Prostate gland (tissue), 2 donors: ENCODE data around the gene CDC14B. TPM values are rescaled to one million over a fixed set of nuclear protein-coding genes. Genes with fewer than 3 reads are reported as not detected.

ENCODE experiments used
- DNase-seq: peaks from one replicate; pipeline ENCODE4 v3.0.0-alpha.2; 2019; ENCODE audit warnings: low spot score
- H3K27ac ChIP-seq, 2 donors: fragments of 200-600 bp; sonication (generic); 2 replicates each; pipeline ENCODE4 v1.5.1; 2017 to 2019
- H3K27me3 ChIP-seq: fragments of 200-600 bp; sonication (generic); replicated peaks from 2 replicates; pipeline ENCODE4 v1.5.1; 2019; ENCODE audit not compliant: insufficient read depth
- H3K36me3 ChIP-seq, 2 donors: fragments of 200-600 bp; sonication (generic); 1 replicate in 1 of 2; 2 replicates in 1 of 2; pipeline versions ENCODE4 v1.5.1 to v1.8.1; 2017 to 2019
- H3K4me1 ChIP-seq: fragments of 200-600 bp; sonication (generic); replicated peaks from 2 replicates; pipeline ENCODE4 v1.5.1; 2019
- H3K4me3 ChIP-seq, 2 donors: fragments of 200-600 bp; sonication (generic); 2 replicates each; pipeline ENCODE4 v1.5.1; 2017 to 2019
- H3K9me3 ChIP-seq: fragments of 200-600 bp; sonication (generic); 2 replicates; pipeline ENCODE4 v1.5.1; 2017
- POLR2A ChIP-seq: fragments of 450-650 bp; IDR thresholded peaks from one replicate; pipeline ENCODE4 v1.6.1; 2016; ENCODE audit warnings: antibody characterized with exemption, mild to moderate bottlenecking
- POLR2AphosphoS5 ChIP-seq: sonication (generic); formaldehyde crosslinking; IDR thresholded peaks from one replicate; pipeline ENCODE4 v1.6.1; 2017; ENCODE audit warnings: antibody characterized with exemption
- WGBS: methylation state at CpG from one replicate; pipeline ENCODE4 v1.1.5; 2018; 5-methylcytosine and 5-hydroxymethylcytosine counted together
- intact Hi-C: fragments of 100-400 bp; cut with DNase I; formaldehyde crosslinking; loops from one replicate; pipeline ENCODE4 v1.14.2; 2022
- total RNA-seq, 2 donors: library from RNA; depleted of rRNA; stranded (reverse); fragments of >200 nt; gene quantifications; one replicate each; pipeline ENCODE4 v1.1.0, GENCODE V29; 2016
- TF ChIP-seq, protein P1 (sequence below), 4 experiments: fragments of 200-600 bp in 2 of 4; fragments of 450-650 bp in 2 of 4; sonication (generic) in 2 of 4; IDR thresholded peaks; 1 replicate in 3 of 4; 2 replicates in 1 of 4; pipeline ENCODE4 v1.5.1; 2016 to 2019; ENCODE audit warnings: antibody characterized with exemption in 4 of 4, mild to moderate bottlenecking in 2 of 4, moderate library complexity in 2 of 4

CDC14B gene
- total RNA-seq, 2 donors from 2014 or later = 27.0 to 34.7 TPM

DNA sequence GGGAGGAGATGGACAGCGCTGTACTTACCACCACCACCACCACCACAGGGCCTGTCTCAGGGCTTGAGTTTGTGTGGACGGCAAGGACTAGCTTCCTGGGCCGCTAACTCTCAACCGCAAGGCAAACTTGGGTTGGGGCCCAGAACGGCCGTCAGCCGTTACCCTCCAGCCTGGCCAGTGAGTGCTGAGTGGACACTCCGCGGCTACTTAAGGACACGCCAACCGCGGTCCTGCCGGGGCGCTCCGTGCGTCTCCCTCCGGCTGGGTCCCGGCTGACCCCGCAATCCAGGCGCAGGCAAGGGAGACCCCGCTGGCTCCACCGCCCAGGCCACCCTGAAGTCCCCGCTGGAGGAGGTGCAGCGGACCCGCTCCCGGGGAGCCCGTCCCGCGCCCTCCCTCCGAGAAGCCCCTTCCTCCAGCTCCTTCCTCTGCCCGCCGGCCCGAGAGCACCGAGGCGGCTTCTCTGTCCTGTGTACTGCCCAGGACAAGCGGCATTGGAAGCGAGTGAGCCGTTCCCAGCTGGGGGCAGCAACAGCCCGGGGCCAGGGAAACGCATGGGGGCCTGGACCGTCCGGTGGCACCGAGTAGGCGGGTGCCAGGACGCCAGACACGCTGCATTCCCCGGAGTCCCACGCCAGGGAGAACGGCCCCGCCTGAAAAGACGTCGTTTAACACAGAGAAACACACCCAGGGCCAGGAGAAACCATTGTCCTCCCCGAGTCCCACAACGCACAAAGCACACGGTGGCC is 123.1 kb downstream of the CDC14B start:
- no peak for DNase-seq
- Histone ChIP-seq H3K9me3 (no peaks in the 10 kb centered on the region), H3K27me3 (no peaks in the 10 kb centered on the region), H3K4me3 (no peak overlapping the region), H3K27ac (no peak overlapping the region), H3K4me1 (no peaks in the 10 kb centered on the region), H3K36me3 (no peaks in the 10 kb centered on the region)
- WGBS = 95% methylated on average over 53 of the region's 55 CpGs
- intact Hi-C loops = no loop called here
- TF ChIP-seq POLR2A = no peak
- TF ChIP-seq, protein P1, sequence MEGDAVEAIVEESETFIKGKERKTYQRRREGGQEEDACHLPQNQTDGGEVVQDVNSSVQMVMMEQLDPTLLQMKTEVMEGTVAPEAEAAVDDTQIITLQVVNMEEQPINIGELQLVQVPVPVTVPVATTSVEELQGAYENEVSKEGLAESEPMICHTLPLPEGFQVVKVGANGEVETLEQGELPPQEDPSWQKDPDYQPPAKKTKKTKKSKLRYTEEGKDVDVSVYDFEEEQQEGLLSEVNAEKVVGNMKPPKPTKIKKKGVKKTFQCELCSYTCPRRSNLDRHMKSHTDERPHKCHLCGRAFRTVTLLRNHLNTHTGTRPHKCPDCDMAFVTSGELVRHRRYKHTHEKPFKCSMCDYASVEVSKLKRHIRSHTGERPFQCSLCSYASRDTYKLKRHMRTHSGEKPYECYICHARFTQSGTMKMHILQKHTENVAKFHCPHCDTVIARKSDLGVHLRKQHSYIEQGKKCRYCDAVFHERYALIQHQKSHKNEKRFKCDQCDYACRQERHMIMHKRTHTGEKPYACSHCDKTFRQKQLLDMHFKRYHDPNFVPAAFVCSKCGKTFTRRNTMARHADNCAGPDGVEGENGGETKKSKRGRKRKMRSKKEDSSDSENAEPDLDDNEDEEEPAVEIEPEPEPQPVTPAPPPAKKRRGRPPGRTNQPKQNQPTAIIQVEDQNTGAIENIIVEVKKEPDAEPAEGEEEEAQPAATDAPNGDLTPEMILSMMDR (IDR thresholded peaks at IDR 0.05) = no peak
- no peak for TF ChIP-seq POLR2AphosphoS5

DNA sequence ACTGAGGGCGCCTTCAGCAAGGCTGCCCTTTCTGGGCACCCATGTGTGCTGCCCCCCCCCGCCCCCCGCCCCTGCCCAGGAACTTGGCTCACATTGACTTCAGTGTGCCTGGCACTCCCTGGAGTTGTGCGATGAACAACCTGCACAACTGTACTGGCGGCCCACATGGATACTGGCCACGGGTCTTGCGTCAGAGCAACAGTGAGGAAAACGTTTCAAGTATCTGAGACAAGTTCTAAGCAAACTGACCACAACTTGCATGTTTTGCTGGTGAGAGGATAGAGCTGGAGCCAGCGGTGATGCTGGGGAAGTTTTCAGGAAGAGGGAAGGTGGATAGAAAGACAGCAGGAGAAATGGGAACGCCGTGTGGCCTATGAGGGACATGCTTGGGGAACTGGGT is 124.3 kb downstream of the CDC14B start:
- TF ChIP-seq, protein P1 (IDR thresholded peaks at IDR 0.05) = no peak
- TF ChIP-seq POLR2AphosphoS5 (no peak), POLR2A (no peak)
- Histone ChIP-seq H3K4me3 (no peak overlapping the region), H3K36me3 (peaks cover 0 to under 1% of the 10 kb centered on the region in 2 donors), H3K27me3 (no peaks in the 10 kb centered on the region), H3K27ac (no peak overlapping the region), H3K9me3 (no peaks in the 10 kb centered on the region), H3K4me1 (no peaks in the 10 kb centered on the region)
- intact Hi-C loops = no loop called here
- 86% methylated on average over 10 of the region's 11 CpGs for WGBS
- DNase-seq = no peak

DNA sequence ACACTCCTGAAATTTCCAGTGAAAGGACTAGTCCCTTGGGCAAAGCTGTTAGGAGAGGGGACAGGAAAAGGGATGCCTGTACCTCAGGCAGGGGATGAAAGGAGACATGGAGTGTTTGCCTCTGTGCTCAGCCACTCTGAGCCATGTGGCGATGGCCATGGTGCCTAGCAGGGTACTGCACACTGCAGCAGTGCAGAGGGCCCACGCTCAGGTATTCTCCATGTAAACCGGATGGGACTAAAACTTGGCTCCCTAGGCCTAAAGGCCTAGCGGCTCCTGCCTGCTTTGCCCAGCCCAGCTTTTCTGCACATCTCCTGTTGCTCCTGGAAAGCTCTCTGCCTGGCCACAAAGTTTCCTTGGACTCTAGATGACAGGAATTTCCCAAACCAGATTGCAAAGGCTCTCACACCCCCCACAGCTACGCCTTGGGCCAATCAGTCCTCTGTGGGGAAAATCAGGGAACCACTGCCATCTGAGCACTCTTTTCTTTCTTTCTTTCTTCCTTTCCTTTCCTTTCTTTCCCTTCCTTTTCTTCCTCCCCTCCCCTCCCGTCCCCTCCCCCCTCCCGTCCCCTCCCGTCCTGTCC is 125.3 kb downstream of the CDC14B start:
- Histone ChIP-seq H3K4me1 (no peaks in the 10 kb centered on the region), H3K27me3 (no peaks in the 10 kb centered on the region), H3K27ac (no peak overlapping the region), H3K4me3 (no peak overlapping the region), H3K9me3 (no peaks in the 10 kb centered on the region), H3K36me3 (peaks cover 0 to 3% of the 10 kb centered on the region in 2 donors)
- no peak for DNase-seq
- intact Hi-C loops = no loop called here
- TF ChIP-seq, protein P1 (IDR thresholded peaks at IDR 0.05) = no peak
- TF ChIP-seq POLR2AphosphoS5 (no peak), POLR2A (no peak)
- WGBS = 91% methylated on average over 7 of the region's 8 CpGs

- Histone ChIP-seq H3K27me3 (no peaks in the 10 kb centered on the region), H3K36me3 (peaks cover 0 to 3% of the 10 kb centered on the region in 2 donors), H3K9me3 (no peaks in the 10 kb centered on the region), H3K4me1 (no peaks in the 10 kb centered on the region), H3K27ac (no peak overlapping the region), H3K4me3 (no peak overlapping the region)
- DNase-seq = no peak
- WGBS = 82% methylated on average over 13 of the region's 13 CpGs
- intact Hi-C loops = no loop called here
- TF ChIP-seq POLR2A (no peak), POLR2AphosphoS5 (no peak)
- TF ChIP-seq, protein P1 (IDR thresholded peaks at IDR 0.05) = no peak
Observed at GRCh38 chr9:96493757-96494156, 125.9 kb downstream of the CDC14B start.
